ENCODE measurements around the gene CCDC39.

GRCh38 chr3:180679178-180680096 is at the start of gene CCDC39:
- TF ChIP-seq EZH2 (IDR thresholded peaks at IDR 0.05; ENCODE audit: borderline replicate concordance, low read depth, low read length): no peak
- TF ChIP-seq NFIX (CRISPR knock-in tag; IDR thresholded peaks at IDR 0.05; ENCODE audit: low read depth): no peak
- no peak for TF ChIP-seq CGGBP1 (CRISPR knock-in tag; IDR thresholded peaks at IDR 0.05)
- TF ChIP-seq REST (IDR thresholded peaks at IDR 0.05; ENCODE audit: borderline replicate concordance): no peak
- TF ChIP-seq REST (CRISPR knock-in tag; IDR thresholded peaks at IDR 0.05; ENCODE audit: low read depth): no peak
- no peak for TF ChIP-seq RCOR1 (IDR thresholded peaks at IDR 0.05; ENCODE audit: borderline replicate concordance in 1 of 2, low read depth in 2 of 2, low read length in 2 of 2)
- TF ChIP-seq AFF4 (CRISPR knock-in tag; IDR thresholded peaks at IDR 0.05): no peak
- TF ChIP-seq KDM4B (IDR thresholded peaks at IDR 0.05; ENCODE audit: borderline replicate concordance in 2 of 2, low read depth in 1 of 2): no peak
- no peak for TF ChIP-seq SIX5 (IDR thresholded peaks at IDR 0.05; ENCODE audit: borderline replicate concordance in 1 of 2, insufficient read depth in 1 of 2, low read depth in 1 of 2, low read length in 2 of 2)
- no peak for TF ChIP-seq CTCF (IDR thresholded peaks at IDR 0.05 in 2 of 3, conservative IDR thresholded peaks at IDR 0.05 in 1 of 3; ENCODE audit: insufficient read depth in 2 of 3, low read depth in 1 of 3, low read length in 3 of 3)
- TF ChIP-seq ESRRA (IDR thresholded peaks at IDR 0.05; ENCODE audit: borderline replicate concordance, low read depth): no peak
- no peak for TF ChIP-seq ETS2 (tag; IDR thresholded peaks at IDR 0.05; ENCODE audit: borderline replicate concordance, poor library complexity, severe bottlenecking)

All from K562 (cell line).